ENCODE results near the gene KIRREL1. TPM values are rescaled to one million over a fixed set of nuclear protein-coding genes. Genes with fewer than 3 reads are reported as not detected.

The KIRREL1 gene
- total RNA-seq (10 to 100 TPM; 11.7 to 19.0 (median 15.6) TPM), polyA plus RNA-seq (6.0 TPM)
- long read RNA-seq, donor 1, partial matches to known transcripts, result 2 of 16 reads
- long read RNA-seq, donor 1, other reads (novel, unspliced or antisense), result 14 of 16 reads
- long read RNA-seq, donor 2, partial matches to known transcripts, result 1 of 5 reads
- long read RNA-seq, donor 2, other reads (novel, unspliced or antisense), result 4 of 5 reads
- long read RNA-seq, donor 3, partial matches to known transcripts, result 1 of 8 reads
- long read RNA-seq, donor 3, other reads (novel, unspliced or antisense), result 7 of 8 reads
- long read RNA-seq, donor 4, partial matches to known transcripts, result 2 of 5 reads
- long read RNA-seq, donor 4, other reads (novel, unspliced or antisense), result 3 of 5 reads

GRCh38 chr1:157993147-157993917, at the start of gene KIRREL1:
Gene KIRREL1, plus strand, starts transcription at chr1:157993645. Its CDS starts 32 bp downstream, at chr1:157993677.
- peak within 1 kb of the TSS; percentile 74 for H3K27ac ChIP-seq (ENCODE audit: low read length)
- ATAC-seq, result peak; percentile 80 to 84
- peak; percentile 74 to 88 (median 87) for DNase-seq
- intact Hi-C loops (cut with DNase I), result loop anchor here (5.0 to 10.0 kb wide), 5 partner anchors 44 to 129 kb away; no protein-coding TSS in a partner anchor
- H3K4me3 ChIP-seq (ENCODE audit: low read length), result peak within 1 kb of the TSS; percentile 95
- no peaks in the 10 kb centered on the region for H3K9me3 ChIP-seq (ENCODE audit: control insufficient read depth, low read length)
- peaks cover 8% of the 10 kb centered on the region for H3K4me1 ChIP-seq (ENCODE audit: control insufficient read depth, insufficient read depth, low read length)
- whole genome bisulfite sequencing, result under 1% methylated on average over 61 of the region's 62 CpGs
- H3K27me3 ChIP-seq (ENCODE audit: control insufficient read depth, insufficient read depth), result no peaks in the 10 kb centered on the region

- Histone ChIP-seq H3K9me3 (ENCODE audit: control insufficient read depth, low read length) (no peaks in the 10 kb centered on the region), H3K27me3 (ENCODE audit: control insufficient read depth, insufficient read depth) (peaks cover 3% of the 10 kb centered on the region), H3K27ac (ENCODE audit: low read length) (no peak overlapping the region), H3K4me1 (ENCODE audit: control insufficient read depth, insufficient read depth, low read length) (no peaks in the 10 kb centered on the region), H3K4me3 (ENCODE audit: low read length) (no peak overlapping the region)
- ATAC-seq (no peak), DNase-seq (no peak)
- 70% methylated on average over 5 of the region's 5 CpGs for WGBS
- intact Hi-C loops (cut with DNase I), result loop anchor here in 3 of 4 donors (5.0 kb wide), 2 partner anchors 62 to 67 kb away; no protein-coding TSS in a partner anchor
Measured at GRCh38 chr1:157944663-157945280, 48.7 kb upstream of the KIRREL1 start.

GRCh38 chr1:157948312-157949073, 45.0 kb upstream of the KIRREL1 start:
- DNase-seq, result peak in 2 of 3 donors; percentile 58 to 62
- no peak overlapping the region for H3K27ac ChIP-seq (ENCODE audit: low read length)
- H3K4me1 ChIP-seq (ENCODE audit: control insufficient read depth, insufficient read depth, low read length), result no peaks in the 10 kb centered on the region
- H3K4me3 ChIP-seq (ENCODE audit: low read length), result no peak overlapping the region
- 56% methylated on average over 6 of the region's 6 CpGs for WGBS
- H3K27me3 ChIP-seq (ENCODE audit: control insufficient read depth, insufficient read depth), result peaks cover 3% of the 10 kb centered on the region
- intact Hi-C loops (cut with DNase I), result loop anchor here (2.0 to 5.0 kb wide), 3 partner anchors 66 to 71 kb away; no protein-coding TSS in a partner anchor
- ATAC-seq, result peak; percentile 79 to 89
- H3K9me3 ChIP-seq (ENCODE audit: control insufficient read depth, low read length), result no peaks in the 10 kb centered on the region

- no peaks in the 10 kb centered on the region for H3K4me1 ChIP-seq (ENCODE audit: control insufficient read depth, insufficient read depth, low read length)
- intact Hi-C loops (cut with DNase I), result loop anchor here (2.0 to 5.0 kb wide), 3 partner anchors 67 to 72 kb away; no protein-coding TSS in a partner anchor
- no peak overlapping the region for H3K4me3 ChIP-seq (ENCODE audit: low read length)
- DNase-seq, result no peak
- no peaks in the 10 kb centered on the region for H3K9me3 ChIP-seq (ENCODE audit: control insufficient read depth, low read length)
- H3K27ac ChIP-seq (ENCODE audit: low read length), result no peak overlapping the region
- peaks cover 3% of the 10 kb centered on the region for H3K27me3 ChIP-seq (ENCODE audit: control insufficient read depth, insufficient read depth)
- ATAC-seq, result no peak
Measured at GRCh38 chr1:157949074-157949354, 44.4 kb upstream of the KIRREL1 start.

GRCh38 chr1:157951230-157951629, 42.2 kb upstream of the KIRREL1 start:
- no peaks in the 10 kb centered on the region for H3K4me1 ChIP-seq (ENCODE audit: control insufficient read depth, insufficient read depth, low read length)
- no peak overlapping the region for H3K27ac ChIP-seq (ENCODE audit: low read length)
- intact Hi-C loops (cut with DNase I), result no loop called here
- H3K9me3 ChIP-seq (ENCODE audit: control insufficient read depth, low read length), result no peaks in the 10 kb centered on the region
- WGBS, result 78% methylated on average over 5 of the region's 5 CpGs
- DNase-seq (no peak), ATAC-seq (no peak)
- H3K4me3 ChIP-seq (ENCODE audit: low read length), result no peak overlapping the region
- no peaks in the 10 kb centered on the region for H3K27me3 ChIP-seq (ENCODE audit: control insufficient read depth, insufficient read depth)

GRCh38 chr1:157952601-157953000, 40.8 kb upstream of the KIRREL1 start:
- H3K4me3 ChIP-seq (ENCODE audit: low read length), result no peak overlapping the region
- intact Hi-C loops (cut with DNase I), result no loop called here
- H3K9me3 ChIP-seq (ENCODE audit: control insufficient read depth, low read length), result no peaks in the 10 kb centered on the region
- DNase-seq (no peak), ATAC-seq (no peak)
- H3K27me3 ChIP-seq (ENCODE audit: control insufficient read depth, insufficient read depth), result no peaks in the 10 kb centered on the region
- H3K4me1 ChIP-seq (ENCODE audit: control insufficient read depth, insufficient read depth, low read length), result no peaks in the 10 kb centered on the region
- H3K27ac ChIP-seq (ENCODE audit: low read length), result no peak overlapping the region
- 35% methylated on average over 3 of the region's 3 CpGs for WGBS

- intact Hi-C loops (cut with DNase I), result no loop called here
- H3K9me3 ChIP-seq (ENCODE audit: control insufficient read depth, low read length), result no peaks in the 10 kb centered on the region
- H3K27ac ChIP-seq (ENCODE audit: low read length), result no peak overlapping the region
Measured at GRCh38 chr1:157955221-157955620, 38.2 kb upstream of the KIRREL1 start.

GRCh38 chr1:157955857-157956256, 37.6 kb upstream of the KIRREL1 start:
- WGBS, result 84% methylated on average over 6 of the region's 6 CpGs
- no peaks in the 10 kb centered on the region for H3K27me3 ChIP-seq (ENCODE audit: control insufficient read depth, insufficient read depth)
- intact Hi-C loops (cut with DNase I), result no loop called here
- H3K4me3 ChIP-seq (ENCODE audit: low read length), result no peak overlapping the region
- H3K9me3 ChIP-seq (ENCODE audit: control insufficient read depth, low read length), result no peaks in the 10 kb centered on the region
- no peak overlapping the region for H3K27ac ChIP-seq (ENCODE audit: low read length)
- H3K4me1 ChIP-seq (ENCODE audit: control insufficient read depth, insufficient read depth, low read length), result no peaks in the 10 kb centered on the region
- DNase-seq, result no peak
- no peak for ATAC-seq

More at GRCh38 chr1:157955221-157955620, 38.2 kb upstream of the KIRREL1 start:
- no peaks in the 10 kb centered on the region for H3K27me3 ChIP-seq (ENCODE audit: control insufficient read depth, insufficient read depth)
- DNase-seq, result no peak
- no peaks in the 10 kb centered on the region for H3K4me1 ChIP-seq (ENCODE audit: control insufficient read depth, insufficient read depth, low read length)
- ATAC-seq, result no peak
- H3K4me3 ChIP-seq (ENCODE audit: low read length), result no peak overlapping the region

GRCh38 chr1:157956732-157957131, 36.7 kb upstream of the KIRREL1 start:
- no peak for DNase-seq
- Histone ChIP-seq H3K9me3 (ENCODE audit: control insufficient read depth, low read length) (no peaks in the 10 kb centered on the region), H3K4me1 (ENCODE audit: control insufficient read depth, insufficient read depth, low read length) (no peaks in the 10 kb centered on the region), H3K27me3 (ENCODE audit: control insufficient read depth, insufficient read depth) (no peaks in the 10 kb centered on the region), H3K27ac (ENCODE audit: low read length) (no peak overlapping the region), H3K4me3 (ENCODE audit: low read length) (no peak overlapping the region)
- 65% methylated on average over 2 of the region's 2 CpGs for WGBS
- intact Hi-C loops (cut with DNase I), result no loop called here
- ATAC-seq, result no peak

- Histone ChIP-seq H3K9me3 (ENCODE audit: control insufficient read depth, low read length) (no peaks in the 10 kb centered on the region), H3K4me3 (ENCODE audit: low read length) (no peak overlapping the region), H3K27me3 (ENCODE audit: control insufficient read depth, insufficient read depth) (no peaks in the 10 kb centered on the region), H3K4me1 (ENCODE audit: control insufficient read depth, insufficient read depth, low read length) (no peaks in the 10 kb centered on the region), H3K27ac (ENCODE audit: low read length) (no peak overlapping the region)
- ATAC-seq, result no peak
- no peak for DNase-seq
- intact Hi-C loops (cut with DNase I), result no loop called here
- 75% methylated on average over 3 of the region's 3 CpGs for WGBS
Measured at GRCh38 chr1:157958263-157958662, 35.2 kb upstream of the KIRREL1 start.
